ENCODE data around the gene APBB2.

DNA sequence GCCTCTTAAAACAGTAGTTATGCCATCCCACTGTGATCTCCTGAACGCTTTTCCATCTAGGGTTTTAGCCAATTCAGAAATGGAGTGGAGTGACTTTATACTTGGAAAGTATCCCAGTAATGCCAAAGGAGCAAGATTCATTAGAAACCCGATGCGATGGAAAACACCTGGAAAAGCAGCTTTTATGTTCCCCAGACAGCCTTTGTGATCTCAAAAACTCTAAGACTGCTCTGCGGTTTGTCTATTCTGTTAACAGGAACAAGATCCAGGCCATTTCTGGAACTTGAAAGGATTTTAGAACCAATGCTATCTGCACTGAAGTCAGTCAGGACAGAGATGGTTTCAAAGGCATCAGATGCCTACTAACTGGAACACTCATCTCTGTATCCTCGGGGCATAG lies 145.1 kb downstream of the APBB2 start:
- no peak for TF ChIP-seq GATA2 (IDR thresholded peaks at IDR 0.05; ENCODE audit: low read depth, low read length)
- no peak for TF ChIP-seq GATA3 (IDR thresholded peaks at IDR 0.05; ENCODE audit: low read depth, low read length)
